Measurements from ENCODE around the gene ZBTB44. TPM values are rescaled to one million over a fixed set of nuclear protein-coding genes. Genes with fewer than 3 reads are reported as not detected.
A peak's percentile ranks its signal among the peaks of the same experiment; 100 is the strongest.
"Not testable (repeated sequence)": the region's sequence is repeated elsewhere in the genome, so short reads cannot be mapped to it uniquely, and the experiment has no call there.

ZBTB44 gene
- total and polyA plus RNA-seq, 5 donors from 2014 or later: 4.4 to 46.7 (median 6.2) TPM

- H3K9me3 Mint-ChIP-seq; H3K4me1 ChIP-seq (ENCODE audit: control insufficient read depth, insufficient read depth, low read length, poor library complexity, severe bottlenecking); H3K4me3 ChIP-seq (ENCODE audit: low read depth, low read length); H3K27ac Mint-ChIP-seq; DNase-seq; H3K9me3 ChIP-seq (ENCODE audit: control insufficient read depth in 2 of 2, low read length in 2 of 2); H3K4me3 Mint-ChIP-seq; ATAC-seq (ENCODE audit: low read depth in 2 of 2); H3K27me3 Mint-ChIP-seq; H3K27me3 ChIP-seq (ENCODE audit: control insufficient read depth, insufficient read depth, low read length); H3K27ac ChIP-seq (ENCODE audit: insufficient read depth, low read length, poor library complexity, severe bottlenecking): not testable (repeated sequence)
- peaks cover 38% of the 10 kb centered on the region for H3K36me3 ChIP-seq (ENCODE audit: control insufficient read depth, insufficient read depth, low read length)
- Mint-ChIP-seq H3K4me1 (peaks cover 0 to 13% (median 3%) of the 10 kb centered on the region in 4 donors), H3K36me3 (peaks cover 20% of the 10 kb centered on the region)
Measured at GRCh38 chr11:130233486-130233885, 81.2 kb downstream of the ZBTB44 start.

GRCh38 chr11:130227373-130227772 is 87.3 kb downstream of the ZBTB44 start:
- no peaks in the 10 kb centered on the region for H3K27me3 ChIP-seq (ENCODE audit: control insufficient read depth, insufficient read depth, low read length)
- Mint-ChIP-seq H3K4me1 (peaks cover 0 to 12% (median 7%) of the 10 kb centered on the region in 4 donors), H3K36me3 (peaks cover 6% of the 10 kb centered on the region), H3K27me3 (no peaks in the 10 kb centered on the region), H3K4me3 (no peak overlapping the region), H3K9me3 (no peaks in the 10 kb centered on the region), H3K27ac (no peak overlapping the region)
- DNase-seq (no peak), ATAC-seq (ENCODE audit: low read depth in 2 of 2) (no peak)
- no peak overlapping the region for H3K4me3 ChIP-seq (ENCODE audit: low read depth, low read length)
- no peak overlapping the region for H3K27ac ChIP-seq (ENCODE audit: insufficient read depth, low read length, poor library complexity, severe bottlenecking)
- H3K4me1 ChIP-seq (ENCODE audit: control insufficient read depth, insufficient read depth, low read length, poor library complexity, severe bottlenecking): no peaks in the 10 kb centered on the region
- H3K36me3 ChIP-seq (ENCODE audit: control insufficient read depth, insufficient read depth, low read length): no peaks in the 10 kb centered on the region
- no peaks in the 10 kb centered on the region for H3K9me3 ChIP-seq (ENCODE audit: control insufficient read depth in 2 of 2, low read length in 2 of 2)

- Histone ChIP-seq H3K27me3 (ENCODE audit: control insufficient read depth, insufficient read depth, low read length) (no peaks in the 10 kb centered on the region), H3K4me1 (ENCODE audit: control insufficient read depth, insufficient read depth, low read length, poor library complexity, severe bottlenecking) (no peaks in the 10 kb centered on the region), H3K4me3 (ENCODE audit: low read depth, low read length) (no peak overlapping the region), H3K36me3 (ENCODE audit: control insufficient read depth, insufficient read depth, low read length) (no peaks in the 10 kb centered on the region), H3K27ac (ENCODE audit: insufficient read depth, low read length, poor library complexity, severe bottlenecking) (no peak overlapping the region), H3K9me3 (ENCODE audit: control insufficient read depth in 2 of 2, low read length in 2 of 2) (no peaks in the 10 kb centered on the region)
- Mint-ChIP-seq H3K27me3 (no peaks in the 10 kb centered on the region), H3K36me3 (peaks cover 3% of the 10 kb centered on the region), H3K4me3 (no peak overlapping the region), H3K4me1 (peaks cover 0 to 6% (median 3%) of the 10 kb centered on the region in 4 donors), H3K9me3 (no peaks in the 10 kb centered on the region), H3K27ac (peak overlapping the region in 2 of 3 donors; percentile 5 to 9)
- DNase-seq: no peak
- ATAC-seq (ENCODE audit: low read depth in 2 of 2): no peak
Measured at GRCh38 chr11:130223291-130223971, 91.3 kb downstream of the ZBTB44 start.

GRCh38 chr11:130220311-130221035 is 94.2 kb downstream of the ZBTB44 start:
- Mint-ChIP-seq H3K4me3 (no peak overlapping the region), H3K27me3 (no peaks in the 10 kb centered on the region), H3K4me1 (peaks cover 0 to 6% (median 2%) of the 10 kb centered on the region in 4 donors), H3K36me3 (peaks cover 3% of the 10 kb centered on the region), H3K27ac (no peak overlapping the region), H3K9me3 (no peaks in the 10 kb centered on the region)
- Histone ChIP-seq H3K4me3 (ENCODE audit: low read depth, low read length) (no peak overlapping the region), H3K9me3 (ENCODE audit: control insufficient read depth in 2 of 2, low read length in 2 of 2) (no peaks in the 10 kb centered on the region), H3K27me3 (ENCODE audit: control insufficient read depth, insufficient read depth, low read length) (no peaks in the 10 kb centered on the region), H3K27ac (ENCODE audit: insufficient read depth, low read length, poor library complexity, severe bottlenecking) (no peak overlapping the region), H3K36me3 (ENCODE audit: control insufficient read depth, insufficient read depth, low read length) (no peaks in the 10 kb centered on the region), H3K4me1 (ENCODE audit: control insufficient read depth, insufficient read depth, low read length, poor library complexity, severe bottlenecking) (no peaks in the 10 kb centered on the region)
- no peak for ATAC-seq (ENCODE audit: low read depth in 2 of 2)
- DNase-seq: no peak

- Mint-ChIP-seq H3K36me3 (no peaks in the 10 kb centered on the region), H3K9me3 (no peaks in the 10 kb centered on the region), H3K27ac (peak overlapping the region in 1 of 3 donors; percentile 35), H3K27me3 (no peaks in the 10 kb centered on the region), H3K4me1 (peaks cover 0 to 6% (median 0%) of the 10 kb centered on the region in 4 donors), H3K4me3 (no peak overlapping the region)
- no peaks in the 10 kb centered on the region for H3K27me3 ChIP-seq (ENCODE audit: control insufficient read depth, insufficient read depth, low read length)
- H3K36me3 ChIP-seq (ENCODE audit: control insufficient read depth, insufficient read depth, low read length): no peaks in the 10 kb centered on the region
- DNase-seq: no peak
- no peak for ATAC-seq (ENCODE audit: low read depth in 2 of 2)
- H3K27ac ChIP-seq (ENCODE audit: insufficient read depth, low read length, poor library complexity, severe bottlenecking): no peak overlapping the region
- H3K4me3 ChIP-seq (ENCODE audit: low read depth, low read length): no peak overlapping the region
- H3K4me1 ChIP-seq (ENCODE audit: control insufficient read depth, insufficient read depth, low read length, poor library complexity, severe bottlenecking): no peaks in the 10 kb centered on the region
- no peaks in the 10 kb centered on the region for H3K9me3 ChIP-seq (ENCODE audit: control insufficient read depth in 2 of 2, low read length in 2 of 2)
Measured at GRCh38 chr11:130219148-130219547, 95.6 kb downstream of the ZBTB44 start.

GRCh38 chr11:130218501-130219070 is 96.1 kb downstream of the ZBTB44 start:
- no peak overlapping the region for H3K27ac Mint-ChIP-seq

GRCh38 chr11:130217133-130218031 is 97.3 kb downstream of the ZBTB44 start:
- DNase-seq: no peak
- H3K27ac Mint-ChIP-seq: no peak overlapping the region
- no peaks in the 10 kb centered on the region for H3K36me3 Mint-ChIP-seq

More at GRCh38 chr11:130218501-130219070, 96.1 kb downstream of the ZBTB44 start:
- no peak for ATAC-seq (ENCODE audit: low read depth in 2 of 2)
- no peaks in the 10 kb centered on the region for H3K36me3 Mint-ChIP-seq
- Histone ChIP-seq H3K4me1 (ENCODE audit: control insufficient read depth, insufficient read depth, low read length, poor library complexity, severe bottlenecking) (no peaks in the 10 kb centered on the region), H3K4me3 (ENCODE audit: low read depth, low read length) (no peak overlapping the region), H3K27ac (ENCODE audit: insufficient read depth, low read length, poor library complexity, severe bottlenecking) (no peak overlapping the region), H3K27me3 (ENCODE audit: control insufficient read depth, insufficient read depth, low read length) (no peaks in the 10 kb centered on the region), H3K9me3 (ENCODE audit: control insufficient read depth in 2 of 2, low read length in 2 of 2) (no peaks in the 10 kb centered on the region), H3K36me3 (ENCODE audit: control insufficient read depth, insufficient read depth, low read length) (no peaks in the 10 kb centered on the region)
- peaks cover 0 to 6% (median 0%) of the 10 kb centered on the region in 4 donors for H3K4me1 Mint-ChIP-seq
- no peaks in the 10 kb centered on the region for H3K9me3 Mint-ChIP-seq
- no peaks in the 10 kb centered on the region for H3K27me3 Mint-ChIP-seq
- H3K4me3 Mint-ChIP-seq: no peak overlapping the region
- no peak for DNase-seq

More at GRCh38 chr11:130217133-130218031, 97.3 kb downstream of the ZBTB44 start:
- Mint-ChIP-seq H3K9me3 (no peaks in the 10 kb centered on the region), H3K4me1 (no peaks in the 10 kb centered on the region), H3K27me3 (no peaks in the 10 kb centered on the region), H3K4me3 (no peak overlapping the region)
- no peak for ATAC-seq (ENCODE audit: low read depth in 2 of 2)
- no peak overlapping the region for H3K27ac ChIP-seq (ENCODE audit: insufficient read depth, low read length, poor library complexity, severe bottlenecking)
- no peaks in the 10 kb centered on the region for H3K9me3 ChIP-seq (ENCODE audit: control insufficient read depth in 2 of 2, low read length in 2 of 2)
- peaks cover 4% of the 10 kb centered on the region for H3K4me1 ChIP-seq (ENCODE audit: control insufficient read depth, insufficient read depth, low read length, poor library complexity, severe bottlenecking)
- H3K27me3 ChIP-seq (ENCODE audit: control insufficient read depth, insufficient read depth, low read length): no peaks in the 10 kb centered on the region
- H3K4me3 ChIP-seq (ENCODE audit: low read depth, low read length): no peak overlapping the region
- H3K36me3 ChIP-seq (ENCODE audit: control insufficient read depth, insufficient read depth, low read length): no peaks in the 10 kb centered on the region

Measured in CD4-positive, CD25-positive, alpha-beta regulatory T cell (primary cell).